AG08396 (cell line): ENCODE measurements around the gene ZNF391.
"Not testable (repeated sequence)": the region's sequence is repeated elsewhere in the genome, so short reads cannot be mapped to it uniquely, and the experiment has no call there.

ENCODE experiments used
- DNase-seq: peaks from one replicate; pipeline ENCODE4 v3.0.0; 2012; ENCODE audit warnings: low spot score, mixed read lengths

The ZNF391 gene

GRCh38 chr6:27388293-27389197 lies at the start of gene ZNF391:
Gene ZNF391 (plus strand): TSS chr6:27388759. CDS start chr6:27400371, 11,612 bp downstream.
- peak; percentile 91 for DNase-seq

- DNase-seq, result no peak
These were observed 35.7 kb upstream of the ZNF391 start for GRCh38 chr6:27352850-27353249.

- DNase-seq, result no peak
These were observed 29.8 kb upstream of the ZNF391 start for GRCh38 chr6:27358786-27359185.

- DNase-seq, result no peak
These were observed 29.3 kb upstream of the ZNF391 start for GRCh38 chr6:27359231-27359630.

- DNase-seq, result no peak
These were observed 20.4 kb upstream of the ZNF391 start for GRCh38 chr6:27368202-27368601.

- DNase-seq, result no peak
These were observed 18.2 kb upstream of the ZNF391 start for GRCh38 chr6:27370391-27370790.

GRCh38 chr6:27374824-27375612 lies 13.5 kb upstream of the ZNF391 start:
- peak; percentile 78 for DNase-seq

- no peak for DNase-seq
These were observed 12.9 kb upstream of the ZNF391 start for GRCh38 chr6:27375613-27376079.

- DNase-seq, result not testable (repeated sequence)
These were observed 10.2 kb upstream of the ZNF391 start for GRCh38 chr6:27378406-27378805.

GRCh38 chr6:27381001-27381400 lies 7.6 kb upstream of the ZNF391 start:
- DNase-seq, result not testable (repeated sequence)

- DNase-seq, result no peak
These were observed 5.5 kb upstream of the ZNF391 start for GRCh38 chr6:27383011-27383410.

GRCh38 chr6:27383481-27383880 lies 5.1 kb upstream of the ZNF391 start:
- no peak for DNase-seq

GRCh38 chr6:27392623-27393022 lies 4.1 kb downstream of the ZNF391 start:
- DNase-seq, result no peak

GRCh38 chr6:27394073-27394472 lies 5.5 kb downstream of the ZNF391 start:
- no peak for DNase-seq

GRCh38 chr6:27400877-27401642 lies 12.5 kb downstream of the ZNF391 start:
- no peak for DNase-seq

- DNase-seq, result no peak
These were observed 17.5 kb downstream of the ZNF391 start for GRCh38 chr6:27406085-27406484.

- DNase-seq, result no peak
These were observed 18.7 kb downstream of the ZNF391 start for GRCh38 chr6:27407153-27407814.

- DNase-seq, result no peak
These were observed 25.7 kb downstream of the ZNF391 start for GRCh38 chr6:27414300-27414699.

GRCh38 chr6:27414996-27415395 lies 26.4 kb downstream of the ZNF391 start:
- DNase-seq, result no peak

- DNase-seq, result no peak
These were observed 27.3 kb downstream of the ZNF391 start for GRCh38 chr6:27415898-27416297.

GRCh38 chr6:27419363-27419762 lies 30.8 kb downstream of the ZNF391 start:
- DNase-seq, result no peak
